Thoracic aorta (tissue), 2 donors: Measurements from ENCODE around the gene ARHGAP18. TPM values are rescaled to one million over a fixed set of nuclear protein-coding genes. Genes with fewer than 3 reads are reported as not detected.

Source experiments
- ATAC-seq: fragments of 150-250 bp; one replicate; pipeline ENCODE4 v1.8.0; 2017; ENCODE audit warnings: low read depth; ENCODE audit not compliant: insufficient number of reproducible peaks, low FRiP score
- DNase-seq: peaks from one replicate; pipeline ENCODE4 v3.0.0-alpha.2; 2020; ENCODE audit warnings: low spot score
- H3K27ac ChIP-seq, 2 donors: fragments of 200-600 bp; sonication (generic); 1 replicate in 1 of 2; 2 replicates in 1 of 2; pipeline ENCODE4 v1.5.1; 2016; ENCODE audit warnings: mild to moderate bottlenecking in 2 of 2, moderate library complexity in 2 of 2
- H3K27me3 ChIP-seq: fragments of 200-600 bp; sonication (generic); replicated peaks from 2 replicates; pipeline ENCODE4 v1.6.0; 2016; ENCODE audit warnings: mild to moderate bottlenecking; ENCODE audit not compliant: insufficient read depth
- H3K36me3 ChIP-seq: fragments of 200-600 bp; sonication (generic); one replicate; pipeline ENCODE4 v1.5.1; 2016
- H3K4me1 ChIP-seq, 2 donors: fragments of 200-600 bp; sonication (generic); 1 replicate in 1 of 2; 2 replicates in 1 of 2; pipeline versions ENCODE4 v1.5.1 to v1.6.0; 2016; ENCODE audit warnings: low read depth in 2 of 2, mild to moderate bottlenecking in 1 of 2; ENCODE audit not compliant: control insufficient read depth in 1 of 2
- H3K4me3 ChIP-seq: fragments of 200-600 bp; sonication (generic); 2 replicates; pipeline ENCODE4 v1.5.1; 2016; ENCODE audit warnings: mild to moderate bottlenecking
- H3K9me3 ChIP-seq: fragments of 200-600 bp; sonication (generic); 2 replicates; pipeline ENCODE4 v1.5.1; 2016
- total RNA-seq, 2 donors: library from RNA; depleted of rRNA; stranded (reverse); fragments of >200 nt; gene quantifications; one replicate each; pipeline versions ENCODE4 v1.1.0 to v1.2.3, GENCODE V29; 2016
- TF ChIP-seq, protein P1 (sequence below): fragments of 200-600 bp; sonication (generic); IDR thresholded peaks from one replicate; pipeline ENCODE4 v1.5.1; 2019; ENCODE audit warnings: antibody characterized with exemption

The ARHGAP18 gene
- total RNA-seq, 2 donors from 2014 or later: 24.8 to 37.0 TPM

DNA sequence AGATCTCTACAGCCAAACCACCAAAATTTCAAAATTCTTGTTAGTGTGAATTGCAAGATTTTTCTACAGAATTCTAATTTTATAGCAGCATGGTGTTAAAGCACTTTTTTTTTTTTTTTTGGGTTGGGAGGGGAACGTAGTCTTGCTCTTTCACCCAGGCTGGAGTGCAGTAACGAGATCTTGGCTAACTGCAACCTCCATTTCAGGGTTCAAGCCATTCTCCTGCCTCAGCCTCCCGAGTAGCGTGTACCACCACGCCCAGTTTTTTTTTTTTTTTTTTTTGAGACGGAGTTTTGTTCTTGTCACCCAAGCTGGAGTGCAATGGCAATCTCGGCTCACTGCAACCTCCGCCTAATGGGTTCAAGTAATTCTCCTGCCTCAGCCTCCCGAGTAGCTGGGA is 11.5 kb downstream of the ARHGAP18 start:
- ATAC-seq (no peak), DNase-seq (no peak)
- Histone ChIP-seq H3K4me1 (peaks cover 0 to 9% of the 10 kb centered on the region in 2 donors), H3K36me3 (no peaks in the 10 kb centered on the region), H3K9me3 (no peaks in the 10 kb centered on the region), H3K27ac (no peak overlapping the region), H3K4me3 (no peak overlapping the region), H3K27me3 (no peaks in the 10 kb centered on the region)
- TF ChIP-seq, protein P1, sequence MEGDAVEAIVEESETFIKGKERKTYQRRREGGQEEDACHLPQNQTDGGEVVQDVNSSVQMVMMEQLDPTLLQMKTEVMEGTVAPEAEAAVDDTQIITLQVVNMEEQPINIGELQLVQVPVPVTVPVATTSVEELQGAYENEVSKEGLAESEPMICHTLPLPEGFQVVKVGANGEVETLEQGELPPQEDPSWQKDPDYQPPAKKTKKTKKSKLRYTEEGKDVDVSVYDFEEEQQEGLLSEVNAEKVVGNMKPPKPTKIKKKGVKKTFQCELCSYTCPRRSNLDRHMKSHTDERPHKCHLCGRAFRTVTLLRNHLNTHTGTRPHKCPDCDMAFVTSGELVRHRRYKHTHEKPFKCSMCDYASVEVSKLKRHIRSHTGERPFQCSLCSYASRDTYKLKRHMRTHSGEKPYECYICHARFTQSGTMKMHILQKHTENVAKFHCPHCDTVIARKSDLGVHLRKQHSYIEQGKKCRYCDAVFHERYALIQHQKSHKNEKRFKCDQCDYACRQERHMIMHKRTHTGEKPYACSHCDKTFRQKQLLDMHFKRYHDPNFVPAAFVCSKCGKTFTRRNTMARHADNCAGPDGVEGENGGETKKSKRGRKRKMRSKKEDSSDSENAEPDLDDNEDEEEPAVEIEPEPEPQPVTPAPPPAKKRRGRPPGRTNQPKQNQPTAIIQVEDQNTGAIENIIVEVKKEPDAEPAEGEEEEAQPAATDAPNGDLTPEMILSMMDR: no peak

DNA sequence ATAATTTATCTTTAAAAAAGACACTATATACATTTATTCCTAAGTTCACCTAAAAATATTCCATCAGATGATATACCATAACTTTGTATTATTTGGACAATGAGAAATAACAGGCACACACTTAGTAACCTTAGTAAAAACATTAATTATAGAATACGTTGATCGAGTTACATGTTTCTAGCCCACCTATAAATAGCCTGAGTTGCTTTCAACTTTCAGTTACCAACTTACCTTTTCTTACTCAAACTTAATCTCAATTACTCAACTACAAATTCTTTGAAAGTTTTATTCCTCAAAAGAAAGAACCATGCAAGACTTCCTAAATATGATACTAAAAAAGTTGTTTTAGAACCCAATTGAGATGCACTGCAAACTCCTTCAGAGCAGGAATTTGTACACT is 12.2 kb downstream of the ARHGAP18 start:
- Histone ChIP-seq H3K27me3 (no peaks in the 10 kb centered on the region), H3K27ac (no peak overlapping the region), H3K4me1 (peaks cover 0 to 9% of the 10 kb centered on the region in 2 donors), H3K36me3 (no peaks in the 10 kb centered on the region), H3K9me3 (no peaks in the 10 kb centered on the region), H3K4me3 (no peak overlapping the region)
- TF ChIP-seq, protein P1: no peak
- DNase-seq (no peak), ATAC-seq (no peak)

DNA sequence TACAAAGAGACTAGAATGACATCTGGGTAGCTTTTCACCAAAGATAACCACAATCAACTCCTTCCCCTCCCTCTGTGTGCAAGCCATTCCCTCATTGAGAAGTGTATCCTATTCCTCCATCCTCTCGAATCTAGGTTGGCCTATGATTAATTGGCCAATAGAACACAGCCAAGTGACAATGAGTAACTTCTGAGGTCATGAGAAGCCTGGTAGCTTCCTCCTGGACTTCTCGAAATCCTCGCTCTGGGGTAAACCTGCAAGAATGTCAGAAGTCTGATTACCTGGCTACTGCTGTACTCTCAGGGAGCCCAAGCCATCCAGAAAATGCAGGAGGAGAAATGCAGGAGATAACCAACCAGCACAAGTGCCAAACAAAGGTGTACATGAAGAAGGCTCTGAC is 13.1 kb downstream of the ARHGAP18 start:
- TF ChIP-seq, protein P1: no peak
- no peak for ATAC-seq
- Histone ChIP-seq H3K27ac (no peak overlapping the region), H3K4me1 (peaks cover 4 to 18% of the 10 kb centered on the region in 2 donors), H3K27me3 (no peaks in the 10 kb centered on the region), H3K36me3 (no peaks in the 10 kb centered on the region), H3K9me3 (no peaks in the 10 kb centered on the region), H3K4me3 (no peak overlapping the region)
- no peak for DNase-seq

DNA sequence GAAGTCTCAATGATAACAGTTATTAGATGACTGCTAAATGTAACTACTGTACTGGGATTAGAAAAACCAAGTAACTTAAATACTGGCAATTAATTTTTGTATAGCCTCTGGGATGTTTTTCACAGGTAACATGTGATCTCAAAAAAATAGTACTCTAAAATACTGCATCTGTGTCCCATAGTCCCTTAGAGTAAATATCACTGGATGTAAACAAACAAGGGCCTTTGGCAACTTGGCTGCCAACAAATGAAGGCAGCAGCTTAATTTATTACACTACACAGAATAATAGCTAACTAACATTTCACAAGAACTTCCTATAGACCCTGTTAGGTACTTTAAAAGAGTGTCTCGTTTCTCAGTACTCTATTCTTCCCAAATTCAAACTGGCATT is 14.0 kb downstream of the ARHGAP18 start:
- DNase-seq (no peak), ATAC-seq (no peak)
- Histone ChIP-seq H3K4me3 (no peak overlapping the region), H3K27ac (no peak overlapping the region), H3K36me3 (no peaks in the 10 kb centered on the region), H3K27me3 (no peaks in the 10 kb centered on the region), H3K4me1 (peaks cover 8 to 18% of the 10 kb centered on the region in 2 donors), H3K9me3 (no peaks in the 10 kb centered on the region)
- TF ChIP-seq, protein P1: no peak

DNA sequence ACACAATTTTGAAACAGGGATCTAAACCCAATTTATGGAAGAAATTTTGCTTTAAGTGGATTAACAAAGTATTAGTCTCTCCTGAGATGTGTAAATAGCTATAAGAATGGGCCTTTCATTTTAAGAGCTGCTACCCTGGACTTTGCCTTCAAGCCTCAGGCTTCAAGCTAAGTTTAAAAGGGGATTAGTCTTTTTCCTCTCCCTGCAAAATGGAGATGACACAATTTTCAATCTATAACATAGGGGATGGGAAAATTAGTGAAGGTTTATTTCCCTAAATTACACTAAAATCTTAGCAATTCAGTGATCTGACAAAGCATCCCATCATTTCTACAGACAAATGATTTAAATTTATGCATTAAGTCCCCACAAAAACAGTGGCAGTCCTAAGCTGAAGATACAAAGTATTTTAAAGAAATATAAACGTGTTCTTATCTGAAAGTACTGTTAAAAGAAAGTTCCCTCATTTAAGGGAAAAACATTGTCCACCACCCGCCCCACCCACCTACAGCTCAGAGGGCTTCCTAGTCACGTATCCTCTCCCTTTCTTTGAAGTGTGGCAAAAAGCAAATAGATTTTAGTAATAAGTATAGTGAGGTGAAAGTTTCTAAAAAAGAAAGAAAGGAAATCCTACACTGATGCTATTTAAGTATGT is 14.5 kb downstream of the ARHGAP18 start:
- Histone ChIP-seq H3K9me3 (no peaks in the 10 kb centered on the region), H3K4me3 (no peak overlapping the region), H3K36me3 (no peaks in the 10 kb centered on the region), H3K27me3 (no peaks in the 10 kb centered on the region), H3K4me1 (peaks cover 8 to 18% of the 10 kb centered on the region in 2 donors), H3K27ac (no peak overlapping the region)
- DNase-seq: no peak
- TF ChIP-seq, protein P1: no peak
- no peak for ATAC-seq
